ENCODE measurements around the gene NUP42. TPM values are rescaled to one million over a fixed set of nuclear protein-coding genes. Genes with fewer than 3 reads are reported as not detected.

Gene NUP42
- total RNA-seq, 1 donor from 2014 or later, result 38.4 TPM

- no peaks in the 10 kb centered on the region for H3K9me3 Mint-ChIP-seq
- no peaks in the 10 kb centered on the region for H3K36me3 Mint-ChIP-seq
- H3K4me3 Mint-ChIP-seq, result no peak overlapping the region
- no peak for DNase-seq (ENCODE audit: extremely low spot score, unreplicated experiment)
- no peak overlapping the region for H3K27ac Mint-ChIP-seq
- TF ChIP-seq CTCF (conservative IDR thresholded peaks at IDR 0.05), result no peak
- H3K4me1 Mint-ChIP-seq (ENCODE audit: unreplicated experiment), result peaks cover 20% of the 10 kb centered on the region
- peaks cover 9% of the 10 kb centered on the region for H3K27me3 Mint-ChIP-seq
These were observed 32.6 kb downstream of the NUP42 start for GRCh38 chr7:23214423-23214822.

DNA sequence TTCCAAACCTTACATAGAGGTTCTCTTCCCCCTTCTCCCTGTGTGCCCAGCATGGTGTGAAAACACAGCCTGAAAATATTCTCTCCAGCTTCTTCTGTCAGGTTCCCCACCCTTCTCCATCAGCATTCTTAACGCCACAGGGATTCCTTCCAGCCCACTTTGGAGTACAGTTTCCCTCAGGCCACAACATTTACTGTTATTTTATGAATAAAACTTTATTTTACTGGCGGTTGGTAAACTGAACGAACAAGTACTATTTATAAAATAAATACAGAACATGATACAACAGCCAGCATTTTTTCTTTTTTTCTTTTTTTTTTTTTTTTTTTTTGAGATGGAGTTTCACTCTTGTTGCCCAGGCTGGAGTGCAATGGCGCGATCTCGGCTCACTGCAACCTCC lies 33.1 kb downstream of the NUP42 start:
- no peaks in the 10 kb centered on the region for H3K9me3 Mint-ChIP-seq
- H3K36me3 Mint-ChIP-seq, result no peaks in the 10 kb centered on the region
- peaks cover 9% of the 10 kb centered on the region for H3K27me3 Mint-ChIP-seq
- no peak for DNase-seq (ENCODE audit: extremely low spot score, unreplicated experiment)
- H3K4me1 Mint-ChIP-seq (ENCODE audit: unreplicated experiment), result peaks cover 20% of the 10 kb centered on the region
- TF ChIP-seq CTCF (conservative IDR thresholded peaks at IDR 0.05), result no peak
- H3K27ac Mint-ChIP-seq, result no peak overlapping the region
- no peak overlapping the region for H3K4me3 Mint-ChIP-seq

- Mint-ChIP-seq H3K4me3 (no peak overlapping the region), H3K4me1 (ENCODE audit: unreplicated experiment) (peaks cover 25% of the 10 kb centered on the region), H3K27me3 (peaks cover 9% of the 10 kb centered on the region), H3K36me3 (no peaks in the 10 kb centered on the region), H3K27ac (no peak overlapping the region), H3K9me3 (no peaks in the 10 kb centered on the region)
- no peak for DNase-seq (ENCODE audit: extremely low spot score, unreplicated experiment)
- TF ChIP-seq CTCF (conservative IDR thresholded peaks at IDR 0.05), result no peak
These were observed 34.2 kb downstream of the NUP42 start for GRCh38 chr7:23216021-23216420.

DNA sequence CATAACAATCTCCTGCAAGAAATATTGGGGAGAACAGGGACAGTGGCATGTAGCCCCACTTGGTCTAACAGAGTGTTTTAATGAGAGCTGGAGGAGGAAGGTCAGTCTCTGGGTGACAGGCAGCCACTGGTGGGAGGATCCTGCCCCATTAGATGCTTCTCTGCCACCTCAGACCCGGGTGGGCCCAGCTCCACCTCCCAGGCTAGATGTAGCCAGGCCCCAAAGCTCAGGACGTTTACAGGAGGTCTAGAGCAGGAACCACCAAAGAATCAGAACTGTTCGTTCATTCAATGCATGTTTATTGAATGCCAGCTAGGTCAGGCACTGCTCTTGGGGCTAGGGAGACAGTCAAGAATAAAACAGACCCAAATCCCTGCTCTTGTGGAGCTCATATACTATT lies 36.3 kb downstream of the NUP42 start:
- no peak for DNase-seq (ENCODE audit: extremely low spot score, unreplicated experiment)
- Mint-ChIP-seq H3K36me3 (no peaks in the 10 kb centered on the region), H3K4me3 (no peak overlapping the region), H3K27me3 (peaks cover 9% of the 10 kb centered on the region), H3K9me3 (no peaks in the 10 kb centered on the region), H3K4me1 (ENCODE audit: unreplicated experiment) (peaks cover 9% of the 10 kb centered on the region), H3K27ac (no peak overlapping the region)
- no peak for TF ChIP-seq CTCF (conservative IDR thresholded peaks at IDR 0.05)

DNA sequence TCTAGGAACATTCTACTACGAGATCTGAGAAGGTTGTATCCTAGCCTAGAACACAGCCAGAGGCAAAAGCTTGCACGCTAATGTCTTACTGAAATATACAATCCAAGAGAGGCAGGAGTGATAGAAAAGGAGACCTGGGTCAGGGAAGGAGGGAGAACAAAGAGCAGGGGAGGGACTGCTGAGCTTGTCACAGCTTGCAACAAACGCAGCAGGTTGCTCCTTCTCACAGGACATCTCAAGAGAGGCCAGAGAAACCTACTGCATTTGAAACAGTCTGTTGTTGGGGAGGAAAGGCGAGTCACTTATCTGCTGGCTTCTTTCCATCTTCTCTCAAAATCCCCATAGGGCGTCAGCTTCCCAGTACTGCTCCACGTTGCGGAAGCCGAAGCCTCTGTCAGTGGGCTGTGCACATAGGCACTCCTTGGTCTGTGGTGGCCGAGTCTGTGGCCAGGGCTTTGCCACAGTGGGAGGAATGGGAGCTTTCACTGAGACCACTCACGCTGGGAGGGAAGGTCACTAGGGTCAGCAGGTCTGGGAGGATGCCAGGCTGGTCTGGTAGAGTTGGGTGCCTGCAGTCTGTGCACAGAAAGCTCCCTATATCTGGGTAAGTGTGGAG lies 39.0 kb downstream of the NUP42 start:
- H3K4me3 Mint-ChIP-seq, result no peak overlapping the region
- no peaks in the 10 kb centered on the region for H3K36me3 Mint-ChIP-seq
- no peak for TF ChIP-seq CTCF (conservative IDR thresholded peaks at IDR 0.05)
- DNase-seq (ENCODE audit: extremely low spot score, unreplicated experiment), result no peak
- H3K4me1 Mint-ChIP-seq (ENCODE audit: unreplicated experiment), result peaks cover 5% of the 10 kb centered on the region
- peaks cover 4% of the 10 kb centered on the region for H3K9me3 Mint-ChIP-seq
- H3K27me3 Mint-ChIP-seq, result peaks cover 9% of the 10 kb centered on the region
- H3K27ac Mint-ChIP-seq, result no peak overlapping the region

All from type B pancreatic cell (in vitro differentiated cells).